Activated naive CD4-positive, alpha-beta T cell treated with Interleukin-2 at 50 U/mL for 16 hours (primary cell): ENCODE results near the gene MAPKAPK2.

Experiments used
- DNase-seq: peaks from one replicate; pipeline ENCODE4 v3.0.0-alpha.2; 2020

MAPKAPK2 gene

DNA sequence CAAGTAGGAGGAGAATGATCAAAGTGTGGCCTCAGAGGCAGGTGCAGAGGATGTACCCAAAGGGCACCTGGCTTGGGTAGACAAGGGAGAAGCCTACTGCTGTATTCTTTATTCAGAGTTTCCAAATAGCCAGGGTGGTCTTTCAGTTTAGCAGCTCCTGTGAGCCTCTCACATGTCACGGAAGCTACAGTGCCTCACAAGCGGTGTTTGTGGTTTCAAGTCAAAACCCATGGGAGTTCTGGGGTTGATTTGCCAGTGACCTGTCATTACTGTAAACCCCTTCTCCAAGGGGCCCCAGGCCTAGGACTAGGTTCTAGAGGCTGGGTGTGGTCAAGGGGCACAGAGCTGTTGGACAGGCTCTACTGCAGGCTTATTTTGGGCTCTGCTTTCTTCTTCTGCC, 97.7 kb downstream of the MAPKAPK2 start:
- DNase-seq: no peak

DNA sequence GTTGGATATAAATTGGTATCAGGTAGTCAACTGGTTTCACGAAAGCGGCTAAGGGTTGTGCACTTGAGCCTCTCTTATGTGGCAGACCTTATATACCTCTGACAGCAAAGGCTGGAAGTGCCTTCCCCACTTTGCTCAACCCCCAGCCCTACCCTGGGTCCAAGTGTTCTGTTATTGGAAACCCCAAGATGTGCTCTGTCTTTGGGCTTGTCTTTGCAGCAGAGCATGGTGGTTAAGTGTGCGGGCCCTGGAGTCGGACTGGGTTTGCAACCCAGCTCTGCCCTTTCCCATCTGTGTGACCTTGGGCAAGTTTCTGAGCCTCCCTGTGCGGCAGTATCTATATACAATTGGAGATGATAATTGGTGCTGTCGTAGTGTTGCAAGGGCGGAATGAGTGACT, 98.8 kb downstream of the MAPKAPK2 start:
- DNase-seq: no peak
